Caki2 (cell line): ENCODE results near the gene OPRL1. TPM values are rescaled to one million over a fixed set of nuclear protein-coding genes. Genes with fewer than 3 reads are reported as not detected.
A peak's percentile ranks its signal among the peaks of the same experiment; 100 is the strongest.
"Not testable (repeated sequence)": the region's sequence is repeated elsewhere in the genome, so short reads cannot be mapped to it uniquely, and the experiment has no call there.

Experiments
- DNase-seq: peaks from one replicate; pipeline ENCODE4 v3.0.0-alpha.2; 2015; ENCODE audit warnings: low read depth
- in situ Hi-C: cut with HindIII; loops from 2 replicates; pipeline ENCODE4 v1.10.0; 2016; ENCODE audit warnings: low sequenced_read_pairs, low pct_unique_long_range_greater_than_20kb, mixed read lengths
- total RNA-seq: library from RNA; depleted of rRNA; stranded (reverse); fragments of >200 nt; shearing (Covaris generic); gene quantifications from 2 replicates; pipeline ENCODE4 v1.2.3, GENCODE V29; 2014; ENCODE audit warnings: low replicate concordance

OPRL1 gene
- total RNA-seq, 1 experiment from 2014 or later = 0.84 TPM

- in situ Hi-C loops = not testable (repeated sequence)
Measured at GRCh38 chr20:64117432-64117777, 37.5 kb downstream of the OPRL1 start.

GRCh38 chr20:64119301-64119680 is 39.4 kb downstream of the OPRL1 start:
- no peak for DNase-seq
- in situ Hi-C loops = no loop called here

More at GRCh38 chr20:64117432-64117777, 37.5 kb downstream of the OPRL1 start:
- DNase-seq = not testable (repeated sequence)

GRCh38 chr20:64119681-64120341 is 39.9 kb downstream of the OPRL1 start:
- in situ Hi-C loops = no loop called here
- no peak for DNase-seq

GRCh38 chr20:64121586-64121985 is 41.7 kb downstream of the OPRL1 start:
- in situ Hi-C loops = no loop called here
- no peak for DNase-seq

DNA sequence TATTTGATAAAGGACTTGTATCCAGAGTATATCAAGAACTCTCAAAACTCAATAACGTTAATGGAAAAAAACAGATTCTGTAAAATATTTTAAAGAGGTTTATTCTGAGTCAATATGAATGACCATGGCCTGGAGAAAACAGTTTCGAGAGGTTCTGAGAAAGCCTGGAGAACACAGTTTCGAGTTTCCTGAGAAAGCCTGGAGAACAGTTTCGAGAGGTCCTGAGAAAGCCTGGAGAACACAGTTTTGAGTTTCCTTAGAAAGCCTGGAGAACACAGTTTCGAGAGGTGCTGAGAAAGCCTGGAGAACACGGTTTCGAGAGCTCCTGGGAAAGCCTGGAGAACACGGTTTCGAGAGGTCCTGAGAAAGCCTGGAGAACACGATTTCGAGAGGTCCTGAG is 43.0 kb downstream of the OPRL1 start:
- DNase-seq, in situ Hi-C loops: not testable (repeated sequence)

DNA sequence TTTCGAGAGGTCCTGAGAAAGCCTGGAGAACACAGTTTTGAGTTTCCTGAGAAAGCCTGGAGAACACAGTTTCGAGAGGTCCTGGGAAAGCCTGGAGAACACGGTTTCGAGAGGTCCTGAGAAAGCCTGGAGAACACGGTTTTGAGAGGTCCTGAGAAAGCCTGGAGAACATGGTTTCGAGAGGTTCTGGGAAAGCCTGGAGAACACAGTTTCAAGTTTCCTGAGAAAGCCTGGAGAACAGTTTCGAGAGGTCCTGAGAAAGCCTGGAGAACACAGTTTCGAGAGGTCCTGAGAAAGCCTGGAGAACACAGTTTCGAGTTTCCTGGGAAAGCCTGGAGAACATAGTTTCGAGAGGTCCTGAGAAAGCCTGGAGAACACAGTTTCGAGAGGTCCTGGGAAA is 43.6 kb downstream of the OPRL1 start:
- not testable (repeated sequence) for DNase-seq

DNA sequence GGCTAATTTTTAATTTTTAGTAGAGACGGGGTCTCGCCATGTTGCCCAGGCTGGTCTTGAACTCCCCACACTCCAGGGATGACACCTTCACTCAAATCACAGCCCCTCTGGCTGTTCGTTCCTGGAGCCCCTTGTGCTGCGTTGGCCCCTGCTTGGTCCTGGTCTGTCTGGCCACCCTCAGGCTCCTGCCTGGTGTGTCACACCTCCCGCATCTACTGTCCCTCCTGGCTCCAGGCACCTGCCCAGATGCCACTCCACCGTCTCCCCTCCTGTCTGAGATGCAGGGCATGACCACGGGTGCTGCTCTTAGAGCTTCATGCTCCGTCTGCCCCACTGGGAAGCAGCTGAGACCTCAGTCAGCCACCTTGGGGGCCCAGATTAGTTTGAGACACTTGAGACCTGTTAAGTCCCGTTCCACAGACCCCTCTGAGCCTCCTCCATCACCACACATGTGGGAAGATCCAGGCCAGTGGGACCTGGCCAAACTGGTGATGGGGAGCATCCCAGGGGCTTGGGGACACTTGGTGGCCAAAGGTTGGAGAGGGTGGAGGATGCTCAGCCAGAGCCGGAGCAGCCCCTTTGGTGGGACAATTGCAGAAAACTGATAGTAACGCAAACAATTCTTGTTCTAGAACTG is 49.4 kb downstream of the OPRL1 start:
- in situ Hi-C loops = no loop called here
- DNase-seq = no peak

More for the DNA sequence above, 43.6 kb downstream of the OPRL1 start:
- in situ Hi-C loops = not testable (repeated sequence)

GRCh38 chr20:64130271-64130670 is 50.4 kb downstream of the OPRL1 start:
- in situ Hi-C loops = no loop called here
- DNase-seq = no peak

GRCh38 chr20:64130876-64131275 is 51.0 kb downstream of the OPRL1 start:
- in situ Hi-C loops = no loop called here
- no peak for DNase-seq

- peak; percentile 18 for DNase-seq
- in situ Hi-C loops = no loop called here
Measured at GRCh38 chr20:64131406-64131805, 51.5 kb downstream of the OPRL1 start.

GRCh38 chr20:64133951-64134407 is 54.1 kb downstream of the OPRL1 start:
- no peak for DNase-seq
- in situ Hi-C loops = no loop called here

DNA sequence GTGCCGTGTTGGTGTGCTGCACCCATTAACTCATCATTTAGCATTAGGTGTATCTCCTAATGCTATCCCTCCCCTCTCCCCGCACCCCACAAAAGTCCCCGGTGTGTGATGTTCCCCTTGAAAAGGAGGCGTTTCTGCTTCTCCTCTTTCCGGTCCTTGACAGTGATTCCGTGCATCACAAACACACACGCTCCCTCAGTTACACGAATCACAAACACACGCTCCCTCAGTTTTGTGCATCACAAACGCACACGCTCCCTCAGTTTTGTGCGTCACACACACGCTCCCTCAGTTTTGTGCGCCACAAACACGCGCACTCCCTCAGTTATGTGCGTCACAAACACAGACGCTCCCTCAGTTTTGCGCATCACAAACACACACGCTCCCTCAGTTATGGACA is 54.9 kb downstream of the OPRL1 start:
- DNase-seq, in situ Hi-C loops: not testable (repeated sequence)

DNA sequence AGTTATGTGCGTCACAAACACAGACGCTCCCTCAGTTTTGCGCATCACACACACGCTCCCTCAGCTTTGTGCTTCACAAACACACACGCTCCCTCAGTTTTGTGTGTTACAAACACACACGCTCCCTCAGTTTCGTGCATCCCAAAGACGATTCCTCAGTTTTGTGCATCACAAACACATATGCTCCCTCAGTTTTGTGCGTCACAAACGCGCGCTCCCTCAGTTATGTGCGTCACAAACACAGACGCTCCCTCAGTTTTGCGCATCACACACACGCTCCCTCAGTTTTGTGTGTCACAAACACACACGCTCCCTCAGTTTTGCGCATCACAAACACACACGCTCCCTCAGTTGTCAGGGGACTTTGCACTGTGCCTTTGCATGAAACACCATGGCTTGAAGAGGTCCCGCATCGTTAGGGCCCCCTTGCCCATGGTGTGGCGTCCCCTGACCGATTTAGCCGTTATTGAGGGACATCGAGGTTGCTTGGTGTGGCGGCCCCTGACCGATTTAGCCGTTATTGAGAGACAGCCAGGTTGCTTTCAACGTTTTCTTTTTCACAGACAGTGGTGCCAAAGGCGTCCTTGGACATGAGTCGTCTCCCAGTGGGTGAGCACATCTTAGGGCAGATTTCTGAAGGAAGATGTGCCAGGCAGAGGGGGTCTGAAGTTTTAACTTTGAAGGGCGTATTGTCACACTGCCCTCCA is 56.3 kb downstream of the OPRL1 start:
- DNase-seq = no peak
- in situ Hi-C loops = no loop called here

GRCh38 chr20:64137598-64138031 is 57.7 kb downstream of the OPRL1 start:
- no peak for DNase-seq
- in situ Hi-C loops = no loop called here

DNA sequence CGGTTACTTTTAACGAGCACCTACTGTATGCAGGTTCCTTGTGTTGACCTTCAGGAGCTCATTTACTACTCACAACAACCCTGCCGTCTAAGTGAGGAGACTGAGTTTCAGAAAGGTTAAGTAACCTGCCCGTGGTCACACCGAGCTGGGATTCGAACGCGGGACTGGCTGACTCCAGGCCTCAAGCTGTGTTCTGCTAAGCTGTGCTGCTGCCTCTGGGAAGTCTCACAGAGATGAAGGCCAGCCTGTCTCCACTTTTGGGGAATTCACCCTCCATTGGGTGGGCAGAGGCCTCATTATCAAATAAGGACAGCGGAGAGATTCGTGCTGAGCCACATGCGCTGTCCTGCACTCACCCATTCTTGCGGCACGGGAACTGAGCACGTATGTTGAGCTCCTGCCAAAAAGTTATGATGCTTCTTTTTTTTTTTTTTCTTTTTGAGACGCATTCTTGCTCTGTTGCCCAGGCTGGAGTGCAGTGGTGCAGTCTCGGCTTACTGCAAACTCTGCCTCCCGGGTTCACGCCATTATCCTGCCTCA is 58.5 kb downstream of the OPRL1 start:
- in situ Hi-C loops = no loop called here
- no peak for DNase-seq

DNA sequence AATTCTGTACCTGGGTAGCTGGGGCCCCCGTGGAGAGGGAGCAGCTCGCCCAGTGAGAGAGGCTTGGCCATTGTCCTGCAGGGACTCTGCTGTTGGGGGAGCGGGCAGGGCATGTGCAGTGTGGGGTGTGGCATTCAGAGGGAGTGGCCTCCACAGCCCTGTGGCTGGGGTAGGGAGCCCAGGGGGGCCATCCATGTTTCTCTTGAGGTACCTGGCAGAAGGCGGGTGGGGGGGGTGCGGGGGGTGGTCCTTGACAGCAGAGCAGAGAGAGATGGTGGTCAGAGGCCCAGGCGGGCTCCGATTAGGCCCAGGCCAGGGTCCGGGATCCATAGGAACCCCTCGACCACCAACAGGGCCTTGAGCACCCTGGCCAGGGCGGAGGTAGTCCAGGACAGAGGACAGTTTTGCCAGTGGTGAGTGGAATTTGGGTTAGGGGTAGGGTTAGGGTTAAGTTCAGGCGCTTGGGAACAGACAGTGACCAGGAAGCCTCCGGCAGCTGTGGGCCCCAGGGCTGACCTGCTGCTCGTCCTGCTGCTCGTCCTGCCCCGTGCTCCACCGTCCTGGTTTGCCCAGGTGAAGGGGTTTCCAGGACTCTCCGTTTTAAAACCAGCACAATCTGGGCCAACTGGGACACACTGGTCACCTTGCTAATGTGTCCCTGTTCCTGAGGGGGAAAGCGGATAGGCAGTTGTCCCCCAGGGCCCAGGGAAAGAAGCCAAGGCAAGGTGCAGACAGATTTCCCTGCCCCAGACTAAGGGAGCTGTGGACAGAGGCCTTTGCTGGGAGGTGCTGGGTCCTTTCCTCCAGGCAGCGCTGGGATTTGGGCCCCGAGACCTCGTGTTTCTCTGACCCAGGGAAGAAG is 59.5 kb downstream of the OPRL1 start:
- no peak for DNase-seq

GRCh38 chr20:64140061-64140931 is 60.4 kb downstream of the OPRL1 start:
- DNase-seq = no peak
- in situ Hi-C loops = no loop called here

More for the DNA sequence above, 59.5 kb downstream of the OPRL1 start:
- in situ Hi-C loops = no loop called here
